Fibroblast of the conjunctiva (primary cell): ENCODE measurements around the gene APLP1.
"Not testable (repeated sequence)": the region's sequence is repeated elsewhere in the genome, so short reads cannot be mapped to it uniquely, and the experiment has no call there.

Experiments
- DNase-seq: peaks from one replicate; pipeline ENCODE4 v3.0.0-alpha.2; 2010; ENCODE audit warnings: low read depth

APLP1 gene

GRCh38 chr19:35868172-35868822, at the start of gene APLP1:
Gene APLP1 (plus strand): TSS chr19:35868574. CDS start chr19:35868637, 63 bp downstream.
- no peak for DNase-seq

GRCh38 chr19:35822579-35822978, 45.8 kb upstream of the APLP1 start:
- no peak for DNase-seq

- no peak for DNase-seq
Measured at GRCh38 chr19:35824150-35824549, 44.2 kb upstream of the APLP1 start.

GRCh38 chr19:35828692-35829301, 39.6 kb upstream of the APLP1 start:
- DNase-seq, result peak; percentile 14

- DNase-seq, result no peak
Measured at GRCh38 chr19:35830986-35831385, 37.4 kb upstream of the APLP1 start.

- DNase-seq, result no peak
Measured at GRCh38 chr19:35832054-35832453, 36.3 kb upstream of the APLP1 start.

GRCh38 chr19:35833972-35834371, 34.4 kb upstream of the APLP1 start:
- no peak for DNase-seq

- not testable (repeated sequence) for DNase-seq
Measured at GRCh38 chr19:35836096-35836495, 32.3 kb upstream of the APLP1 start.

GRCh38 chr19:35841961-35842595, 26.3 kb upstream of the APLP1 start:
- DNase-seq, result no peak

GRCh38 chr19:35842666-35843272, 25.6 kb upstream of the APLP1 start:
- no peak for DNase-seq

- DNase-seq, result no peak
Measured at GRCh38 chr19:35843676-35844481, 24.5 kb upstream of the APLP1 start.

- no peak for DNase-seq
Measured at GRCh38 chr19:35844482-35845214, 23.7 kb upstream of the APLP1 start.

- no peak for DNase-seq
Measured at GRCh38 chr19:35845215-35846037, 22.9 kb upstream of the APLP1 start.

- no peak for DNase-seq
Measured at GRCh38 chr19:35846038-35846668, 22.2 kb upstream of the APLP1 start.

- DNase-seq, result no peak
Measured at GRCh38 chr19:35847911-35848310, 20.5 kb upstream of the APLP1 start.

- no peak for DNase-seq
Measured at GRCh38 chr19:35848486-35848885, 19.9 kb upstream of the APLP1 start.

GRCh38 chr19:35848919-35849505, 19.4 kb upstream of the APLP1 start:
- no peak for DNase-seq

GRCh38 chr19:35851213-35852028, 17.0 kb upstream of the APLP1 start:
- DNase-seq, result no peak
